ENCODE data around the gene ETV1.
A peak's percentile ranks its signal among the peaks of the same experiment; 100 is the strongest.
"Not testable (repeated sequence)": the region's sequence is repeated elsewhere in the genome, so short reads cannot be mapped to it uniquely, and the experiment has no call there.

Gene ETV1

GRCh38 chr7:13933536-13933935, 55.9 kb downstream of the ETV1 start:
- Histone ChIP-seq H3K27ac (ENCODE audit: low read depth in 2 of 2, low read length in 2 of 2) (no peak overlapping the region), H3K9me3 (ENCODE audit: control insufficient read depth in 2 of 2, low read length in 2 of 2) (no peaks in the 10 kb centered on the region), H3K36me3 (ENCODE audit: control insufficient read depth in 2 of 2, insufficient read depth in 2 of 2, low read length in 2 of 2) (no peaks in the 10 kb centered on the region), H3K4me3 (ENCODE audit: low read length in 2 of 2) (no peak overlapping the region), H3K4me1 (ENCODE audit: control insufficient read depth in 2 of 2, insufficient read depth in 2 of 2, low read length in 2 of 2) (no peaks in the 10 kb centered on the region), H3K27me3 (ENCODE audit: control insufficient read depth in 2 of 2, insufficient read depth in 2 of 2, low read length in 2 of 2) (no peaks in the 10 kb centered on the region), H3K9ac (ENCODE audit: low read depth in 1 of 2, low read length in 2 of 2) (no peak overlapping the region)

- Histone ChIP-seq H3K27ac (ENCODE audit: low read depth in 2 of 2, low read length in 2 of 2) (no peak overlapping the region), H3K27me3 (ENCODE audit: control insufficient read depth in 2 of 2, insufficient read depth in 2 of 2, low read length in 2 of 2) (no peaks in the 10 kb centered on the region), H3K9me3 (ENCODE audit: control insufficient read depth in 2 of 2, low read length in 2 of 2) (no peaks in the 10 kb centered on the region), H3K4me1 (ENCODE audit: control insufficient read depth in 2 of 2, insufficient read depth in 2 of 2, low read length in 2 of 2) (no peaks in the 10 kb centered on the region), H3K36me3 (ENCODE audit: control insufficient read depth in 2 of 2, insufficient read depth in 2 of 2, low read length in 2 of 2) (no peaks in the 10 kb centered on the region), H3K4me3 (ENCODE audit: low read length in 2 of 2) (no peak overlapping the region), H3K9ac (ENCODE audit: low read depth in 1 of 2, low read length in 2 of 2) (no peak overlapping the region)
Observed at GRCh38 chr7:13933091-13933490, 56.4 kb downstream of the ETV1 start.

DNA sequence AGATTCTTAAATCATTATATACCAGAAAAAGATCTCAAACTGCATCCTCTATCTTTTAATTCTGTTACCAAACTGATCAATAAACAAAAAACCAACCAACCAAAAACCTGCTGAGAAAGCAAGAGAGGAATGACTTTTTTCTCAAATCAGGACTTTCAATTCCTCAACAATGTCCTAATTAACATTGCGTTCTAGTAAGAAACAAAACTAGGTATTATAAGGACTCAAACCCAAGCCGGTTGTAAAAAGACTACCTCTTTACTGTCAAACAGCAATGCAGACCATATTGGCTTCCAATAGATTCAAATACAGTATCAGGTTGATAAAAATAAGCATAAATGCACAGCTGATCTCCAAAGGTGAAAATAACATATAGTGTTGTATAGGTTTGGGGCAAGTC, 57.3 kb downstream of the ETV1 start:
- no peak overlapping the region for H3K27ac ChIP-seq (ENCODE audit: low read depth in 2 of 2, low read length in 2 of 2)
- H3K9ac ChIP-seq (ENCODE audit: low read depth in 1 of 2, low read length in 2 of 2) = no peak overlapping the region
- no peaks in the 10 kb centered on the region for H3K36me3 ChIP-seq (ENCODE audit: control insufficient read depth in 2 of 2, insufficient read depth in 2 of 2, low read length in 2 of 2)
- H3K27me3 ChIP-seq (ENCODE audit: control insufficient read depth in 2 of 2, insufficient read depth in 2 of 2, low read length in 2 of 2) = no peaks in the 10 kb centered on the region
- no peaks in the 10 kb centered on the region for H3K9me3 ChIP-seq (ENCODE audit: control insufficient read depth in 2 of 2, low read length in 2 of 2)
- H3K4me3 ChIP-seq (ENCODE audit: low read length in 2 of 2) = no peak overlapping the region
- no peaks in the 10 kb centered on the region for H3K4me1 ChIP-seq (ENCODE audit: control insufficient read depth in 2 of 2, insufficient read depth in 2 of 2, low read length in 2 of 2)

GRCh38 chr7:13921062-13921461, 68.4 kb downstream of the ETV1 start:
- H3K9me3 ChIP-seq (ENCODE audit: control insufficient read depth in 2 of 2, low read length in 2 of 2) = no peaks in the 10 kb centered on the region
- H3K9ac ChIP-seq (ENCODE audit: low read depth in 1 of 2, low read length in 2 of 2) = no peak overlapping the region
- H3K4me1 ChIP-seq (ENCODE audit: control insufficient read depth in 2 of 2, insufficient read depth in 2 of 2, low read length in 2 of 2) = peaks cover 6 to 7% of the 10 kb centered on the region in 2 donors
- no peak overlapping the region for H3K4me3 ChIP-seq (ENCODE audit: low read length in 2 of 2)
- no peaks in the 10 kb centered on the region for H3K36me3 ChIP-seq (ENCODE audit: control insufficient read depth in 2 of 2, insufficient read depth in 2 of 2, low read length in 2 of 2)
- H3K27me3 ChIP-seq (ENCODE audit: control insufficient read depth in 2 of 2, insufficient read depth in 2 of 2, low read length in 2 of 2) = no peaks in the 10 kb centered on the region
- H3K27ac ChIP-seq (ENCODE audit: low read depth in 2 of 2, low read length in 2 of 2) = no peak overlapping the region

DNA sequence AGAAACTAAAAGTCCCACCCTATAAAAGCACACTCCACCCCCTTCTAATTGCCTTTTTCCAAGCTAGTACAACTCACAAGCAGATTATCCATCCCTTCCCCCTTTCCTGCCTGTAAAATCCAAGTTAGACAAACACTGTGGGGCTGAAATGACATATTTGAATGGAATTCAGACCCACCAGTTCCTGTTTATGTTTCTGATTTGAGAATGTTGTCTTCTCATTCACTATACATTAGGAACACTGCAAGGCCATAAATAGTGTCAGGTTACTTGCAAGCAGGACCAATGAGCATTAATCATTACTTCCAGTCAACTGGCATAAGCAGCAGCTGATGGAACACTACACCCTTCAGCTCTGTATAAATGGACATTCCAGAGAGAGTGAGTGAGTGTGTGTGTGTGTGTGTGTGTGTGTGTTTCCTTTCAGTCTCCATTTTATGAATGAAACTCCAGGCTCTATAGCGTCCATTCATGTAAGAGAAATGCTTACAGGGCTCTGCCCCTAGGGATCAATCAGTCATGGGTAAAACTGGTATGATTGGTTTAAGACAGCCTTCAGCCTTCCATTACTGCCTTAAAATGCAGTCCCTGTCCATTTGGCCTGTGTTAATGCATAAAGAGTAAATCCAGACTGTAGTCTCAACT, 69.3 kb downstream of the ETV1 start:
- Histone ChIP-seq H3K4me3 (ENCODE audit: low read length in 2 of 2) (no peak overlapping the region), H3K4me1 (ENCODE audit: control insufficient read depth in 2 of 2, insufficient read depth in 2 of 2, low read length in 2 of 2) (peaks cover 6 to 7% of the 10 kb centered on the region in 2 donors), H3K9ac (ENCODE audit: low read depth in 1 of 2, low read length in 2 of 2) (no peak overlapping the region), H3K27ac (ENCODE audit: low read depth in 2 of 2, low read length in 2 of 2) (peak overlapping the region in 1 of 2 donors; percentile 20), H3K27me3 (ENCODE audit: control insufficient read depth in 2 of 2, insufficient read depth in 2 of 2, low read length in 2 of 2) (no peaks in the 10 kb centered on the region), H3K9me3 (ENCODE audit: control insufficient read depth in 2 of 2, low read length in 2 of 2) (no peaks in the 10 kb centered on the region), H3K36me3 (ENCODE audit: control insufficient read depth in 2 of 2, insufficient read depth in 2 of 2, low read length in 2 of 2) (no peaks in the 10 kb centered on the region)

DNA sequence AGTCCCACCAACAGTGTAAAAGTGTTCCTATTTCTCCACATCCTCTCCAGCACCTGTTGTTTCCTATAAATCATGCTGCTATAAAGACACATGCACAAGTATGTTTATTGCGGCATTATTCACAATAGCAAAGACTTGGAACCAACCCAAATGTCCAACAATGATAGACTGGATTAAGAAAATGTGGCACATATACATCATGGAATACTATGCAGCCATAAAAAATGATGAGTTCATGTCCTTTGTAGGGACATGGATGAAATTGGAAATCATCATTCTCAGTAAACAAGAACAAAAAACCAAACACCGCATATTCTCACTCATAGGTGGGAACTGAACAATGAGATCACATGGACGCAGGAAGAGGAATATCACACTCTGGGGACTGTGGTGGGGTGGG, 71.1 kb downstream of the ETV1 start:
- not testable (repeated sequence) for H3K4me1 ChIP-seq (ENCODE audit: control insufficient read depth in 2 of 2, insufficient read depth in 2 of 2, low read length in 2 of 2); H3K9ac ChIP-seq (ENCODE audit: low read depth in 1 of 2, low read length in 2 of 2); H3K27ac ChIP-seq (ENCODE audit: low read depth in 2 of 2, low read length in 2 of 2); H3K4me3 ChIP-seq (ENCODE audit: low read length in 2 of 2); H3K9me3 ChIP-seq (ENCODE audit: control insufficient read depth in 2 of 2, low read length in 2 of 2); H3K36me3 ChIP-seq (ENCODE audit: control insufficient read depth in 2 of 2, insufficient read depth in 2 of 2, low read length in 2 of 2); H3K27me3 ChIP-seq (ENCODE audit: control insufficient read depth in 2 of 2, insufficient read depth in 2 of 2, low read length in 2 of 2)

GRCh38 chr7:13917103-13917502, 72.4 kb downstream of the ETV1 start:
- H3K27ac ChIP-seq (ENCODE audit: low read depth in 2 of 2, low read length in 2 of 2); H3K9me3 ChIP-seq (ENCODE audit: control insufficient read depth in 2 of 2, low read length in 2 of 2); H3K27me3 ChIP-seq (ENCODE audit: control insufficient read depth in 2 of 2, insufficient read depth in 2 of 2, low read length in 2 of 2); H3K36me3 ChIP-seq (ENCODE audit: control insufficient read depth in 2 of 2, insufficient read depth in 2 of 2, low read length in 2 of 2); H3K4me3 ChIP-seq (ENCODE audit: low read length in 2 of 2); H3K9ac ChIP-seq (ENCODE audit: low read depth in 1 of 2, low read length in 2 of 2); H3K4me1 ChIP-seq (ENCODE audit: control insufficient read depth in 2 of 2, insufficient read depth in 2 of 2, low read length in 2 of 2): not testable (repeated sequence)

- H3K4me3 ChIP-seq (ENCODE audit: low read length in 2 of 2) = no peak overlapping the region
- H3K9ac ChIP-seq (ENCODE audit: low read depth in 1 of 2, low read length in 2 of 2) = no peak overlapping the region
- no peaks in the 10 kb centered on the region for H3K27me3 ChIP-seq (ENCODE audit: control insufficient read depth in 2 of 2, insufficient read depth in 2 of 2, low read length in 2 of 2)
- no peaks in the 10 kb centered on the region for H3K9me3 ChIP-seq (ENCODE audit: control insufficient read depth in 2 of 2, low read length in 2 of 2)
- H3K4me1 ChIP-seq (ENCODE audit: control insufficient read depth in 2 of 2, insufficient read depth in 2 of 2, low read length in 2 of 2) = peaks cover 6 to 7% of the 10 kb centered on the region in 2 donors
- H3K36me3 ChIP-seq (ENCODE audit: control insufficient read depth in 2 of 2, insufficient read depth in 2 of 2, low read length in 2 of 2) = no peaks in the 10 kb centered on the region
- H3K27ac ChIP-seq (ENCODE audit: low read depth in 2 of 2, low read length in 2 of 2) = no peak overlapping the region
Observed at GRCh38 chr7:13915891-13916290, 73.6 kb downstream of the ETV1 start.

DNA sequence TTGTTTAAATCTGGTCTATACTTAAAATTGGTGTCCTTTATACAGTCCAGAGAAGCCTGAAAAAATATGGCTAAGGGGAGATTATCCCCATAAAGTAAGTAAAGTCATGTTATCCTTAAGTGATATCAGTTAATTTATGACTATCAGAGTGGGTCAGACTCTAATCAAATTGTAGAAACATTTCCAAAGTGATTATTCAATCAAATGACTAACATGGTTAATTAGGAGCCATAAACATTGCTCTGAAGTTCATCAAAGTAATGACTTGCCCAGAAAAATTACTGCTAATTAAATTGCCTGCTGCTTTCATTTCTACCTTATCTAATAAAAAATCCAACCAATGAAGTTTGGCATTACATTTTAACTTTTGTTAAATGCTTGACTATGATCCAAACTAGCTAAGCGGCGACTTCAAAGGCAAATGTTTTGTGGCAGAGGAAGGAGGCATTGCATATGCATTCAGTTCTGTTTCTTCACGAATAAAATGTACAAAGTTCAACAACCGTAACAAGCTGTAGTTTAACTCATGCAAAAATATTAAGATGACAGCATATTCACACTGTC, 76.7 kb downstream of the ETV1 start:
- no peak overlapping the region for H3K9ac ChIP-seq (ENCODE audit: low read depth in 1 of 2, low read length in 2 of 2)

DNA sequence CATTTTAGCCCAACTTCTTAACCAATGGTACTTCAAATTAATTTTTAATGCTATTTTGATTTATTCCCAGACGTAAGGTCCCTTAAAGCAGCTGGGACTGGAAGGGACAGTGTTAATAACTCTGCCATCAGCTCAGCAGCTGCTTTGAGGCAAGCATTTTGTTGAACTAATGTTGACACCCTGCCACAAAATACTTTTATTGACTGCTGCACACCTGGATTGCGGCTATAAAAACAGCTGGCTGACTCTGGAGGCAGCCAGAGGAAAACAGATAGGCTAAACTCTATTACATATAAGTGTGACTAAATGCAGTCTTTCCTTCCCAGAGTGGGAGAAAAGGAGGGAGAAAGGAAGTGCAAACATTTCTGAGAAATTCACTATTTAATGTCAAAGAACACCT, 77.6 kb downstream of the ETV1 start:
- Histone ChIP-seq H3K27me3 (ENCODE audit: control insufficient read depth in 2 of 2, insufficient read depth in 2 of 2, low read length in 2 of 2) (no peaks in the 10 kb centered on the region), H3K36me3 (ENCODE audit: control insufficient read depth in 2 of 2, insufficient read depth in 2 of 2, low read length in 2 of 2) (no peaks in the 10 kb centered on the region), H3K9ac (ENCODE audit: low read depth in 1 of 2, low read length in 2 of 2) (no peak overlapping the region), H3K4me3 (ENCODE audit: low read length in 2 of 2) (no peak overlapping the region), H3K27ac (ENCODE audit: low read depth in 2 of 2, low read length in 2 of 2) (no peak overlapping the region), H3K9me3 (ENCODE audit: control insufficient read depth in 2 of 2, low read length in 2 of 2) (no peaks in the 10 kb centered on the region), H3K4me1 (ENCODE audit: control insufficient read depth in 2 of 2, insufficient read depth in 2 of 2, low read length in 2 of 2) (no peaks in the 10 kb centered on the region)

More for the DNA sequence above, 76.7 kb downstream of the ETV1 start:
- H3K4me1 ChIP-seq (ENCODE audit: control insufficient read depth in 2 of 2, insufficient read depth in 2 of 2, low read length in 2 of 2) = no peaks in the 10 kb centered on the region
- no peak overlapping the region for H3K4me3 ChIP-seq (ENCODE audit: low read length in 2 of 2)
- no peaks in the 10 kb centered on the region for H3K9me3 ChIP-seq (ENCODE audit: control insufficient read depth in 2 of 2, low read length in 2 of 2)
- H3K27ac ChIP-seq (ENCODE audit: low read depth in 2 of 2, low read length in 2 of 2) = no peak overlapping the region
- H3K36me3 ChIP-seq (ENCODE audit: control insufficient read depth in 2 of 2, insufficient read depth in 2 of 2, low read length in 2 of 2) = no peaks in the 10 kb centered on the region
- H3K27me3 ChIP-seq (ENCODE audit: control insufficient read depth in 2 of 2, insufficient read depth in 2 of 2, low read length in 2 of 2) = no peaks in the 10 kb centered on the region

Data from mucosa of rectum (tissue), 2 donors.